Measurements from ENCODE around the gene COX8A. TPM values are rescaled to one million over a fixed set of nuclear protein-coding genes. Genes with fewer than 3 reads are reported as not detected.

The COX8A gene
- total RNA-seq, 1 donor from 2014 or later = 389 TPM

DNA sequence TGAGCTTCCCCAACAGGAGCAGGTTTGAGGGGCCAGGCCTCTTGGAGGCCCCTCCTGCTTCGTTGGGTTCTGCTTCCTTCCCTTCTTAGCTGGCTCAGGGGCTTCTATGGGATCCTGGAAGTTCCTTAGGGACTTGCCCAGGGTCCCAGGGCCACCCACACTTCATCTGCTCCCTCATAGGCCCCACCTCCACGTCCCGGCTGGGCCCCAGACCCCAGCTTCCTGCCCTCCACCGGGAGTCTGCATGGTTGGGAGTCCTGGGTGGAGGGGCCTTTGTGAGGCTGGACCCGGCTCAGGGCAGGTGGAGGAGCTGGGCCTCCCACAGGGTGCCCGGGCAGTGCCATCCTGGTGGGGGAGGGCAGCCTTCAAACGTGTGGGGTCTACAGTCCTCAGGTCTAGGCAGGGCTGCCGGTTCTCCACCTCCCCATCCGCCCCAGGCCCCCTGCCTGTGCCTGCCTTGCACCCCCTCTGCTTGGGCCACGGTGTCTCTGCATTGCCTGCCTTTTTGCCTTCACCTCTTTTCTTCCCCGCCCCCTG is 23.4 kb downstream of the COX8A start:
- Mint-ChIP-seq H3K9me3 (no peaks in the 10 kb centered on the region), H3K4me1 (peaks cover 14% of the 10 kb centered on the region), H3K27ac (ENCODE audit: unreplicated experiment) (peak overlapping the region; percentile 88), H3K4me3 (no peak overlapping the region), H3K36me3 (ENCODE audit: low read depth) (peaks cover 7% of the 10 kb centered on the region), H3K27me3 (ENCODE audit: low read depth) (peaks cover 10% of the 10 kb centered on the region)
- TF ChIP-seq, protein P1, sequence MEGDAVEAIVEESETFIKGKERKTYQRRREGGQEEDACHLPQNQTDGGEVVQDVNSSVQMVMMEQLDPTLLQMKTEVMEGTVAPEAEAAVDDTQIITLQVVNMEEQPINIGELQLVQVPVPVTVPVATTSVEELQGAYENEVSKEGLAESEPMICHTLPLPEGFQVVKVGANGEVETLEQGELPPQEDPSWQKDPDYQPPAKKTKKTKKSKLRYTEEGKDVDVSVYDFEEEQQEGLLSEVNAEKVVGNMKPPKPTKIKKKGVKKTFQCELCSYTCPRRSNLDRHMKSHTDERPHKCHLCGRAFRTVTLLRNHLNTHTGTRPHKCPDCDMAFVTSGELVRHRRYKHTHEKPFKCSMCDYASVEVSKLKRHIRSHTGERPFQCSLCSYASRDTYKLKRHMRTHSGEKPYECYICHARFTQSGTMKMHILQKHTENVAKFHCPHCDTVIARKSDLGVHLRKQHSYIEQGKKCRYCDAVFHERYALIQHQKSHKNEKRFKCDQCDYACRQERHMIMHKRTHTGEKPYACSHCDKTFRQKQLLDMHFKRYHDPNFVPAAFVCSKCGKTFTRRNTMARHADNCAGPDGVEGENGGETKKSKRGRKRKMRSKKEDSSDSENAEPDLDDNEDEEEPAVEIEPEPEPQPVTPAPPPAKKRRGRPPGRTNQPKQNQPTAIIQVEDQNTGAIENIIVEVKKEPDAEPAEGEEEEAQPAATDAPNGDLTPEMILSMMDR (conservative IDR thresholded peaks at IDR 0.05) = no peak
- no peak for DNase-seq (ENCODE audit: low read depth, low spot score)

DNA sequence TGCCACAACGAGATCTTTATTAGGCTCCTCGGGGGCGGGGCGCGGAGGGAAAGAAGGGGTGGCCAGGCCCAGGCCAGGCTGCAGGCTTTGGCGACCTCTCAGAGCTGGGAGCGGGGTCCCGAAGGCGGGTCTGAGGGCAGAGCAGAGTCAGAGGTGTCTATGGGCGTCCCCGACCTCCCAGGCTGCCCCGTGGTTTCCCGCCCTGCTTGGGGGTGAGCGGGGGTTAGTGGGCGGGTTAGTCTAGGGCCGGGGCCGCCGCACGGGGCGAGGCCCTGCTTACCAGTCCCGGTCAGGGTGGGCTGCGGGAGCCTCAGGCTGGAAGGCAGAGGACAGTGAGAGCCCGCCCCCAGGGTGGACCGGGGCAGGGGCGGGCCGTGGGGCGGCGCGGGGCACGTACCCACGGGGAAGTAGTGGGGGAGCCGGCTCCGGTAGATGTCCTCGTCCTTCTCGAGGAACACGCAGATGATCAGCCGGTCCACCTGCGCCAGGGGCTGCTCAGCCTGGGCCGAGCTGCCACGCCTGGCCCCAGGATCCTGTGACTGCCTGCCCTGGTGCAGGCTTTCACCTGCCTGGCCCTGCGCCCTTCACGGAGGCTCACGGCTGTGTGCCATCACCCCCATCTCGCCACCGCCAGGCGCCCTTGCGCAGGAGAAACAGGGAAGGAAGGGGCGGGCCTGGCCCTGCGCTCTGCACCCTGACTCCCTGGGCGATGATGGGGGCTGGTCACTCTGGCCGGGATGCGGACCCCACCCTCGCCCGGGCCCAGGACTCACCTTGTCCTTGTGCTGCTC is 24.3 kb downstream of the COX8A start:
- H3K36me3 Mint-ChIP-seq (ENCODE audit: low read depth) = peaks cover 3% of the 10 kb centered on the region
- H3K27ac Mint-ChIP-seq (ENCODE audit: unreplicated experiment) = peak overlapping the region; percentile 88
- DNase-seq (ENCODE audit: low read depth, low spot score) = peak; percentile 29
- H3K27me3 Mint-ChIP-seq (ENCODE audit: low read depth) = peaks cover 14% of the 10 kb centered on the region
- peak overlapping the region; percentile 57 for H3K4me3 Mint-ChIP-seq
- peaks cover 13% of the 10 kb centered on the region for H3K4me1 Mint-ChIP-seq
- TF ChIP-seq, protein P1 (conservative IDR thresholded peaks at IDR 0.05) = no peak
- H3K9me3 Mint-ChIP-seq = no peaks in the 10 kb centered on the region

DNA sequence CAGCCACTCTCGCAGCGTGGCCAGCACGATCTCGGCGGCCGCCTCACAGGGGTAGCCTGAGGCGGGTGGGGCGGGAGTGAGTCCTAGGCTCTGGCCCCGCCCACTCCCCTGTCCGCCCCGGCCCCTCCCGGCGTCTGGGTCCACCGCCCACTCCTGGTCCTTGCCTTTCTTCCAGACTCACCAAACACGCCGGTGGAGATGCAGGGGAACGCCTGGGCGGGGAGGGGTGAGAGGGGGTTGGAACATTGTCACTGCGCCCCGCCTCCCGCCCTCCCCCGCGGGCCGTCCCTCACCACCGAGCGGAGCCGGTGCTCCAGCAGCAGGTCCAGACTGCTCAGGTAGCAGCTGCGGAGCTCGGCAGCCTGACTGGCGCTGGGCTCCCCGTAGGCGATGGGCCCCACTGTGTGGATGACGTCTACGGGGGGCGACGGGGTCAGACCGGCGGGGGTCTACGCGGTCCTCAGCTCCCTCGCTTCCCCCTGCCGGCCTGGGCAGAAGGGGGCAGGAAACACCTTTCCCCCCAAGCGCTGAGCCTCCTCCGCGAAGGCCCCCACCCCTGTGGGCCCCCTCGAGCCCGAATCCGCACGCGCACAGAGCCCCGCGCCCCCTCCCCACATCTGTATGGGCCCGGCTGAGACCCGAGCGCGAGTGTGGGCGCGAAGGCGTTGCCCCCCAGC is 25.1 kb downstream of the COX8A start:
- no peak overlapping the region for H3K27ac Mint-ChIP-seq (ENCODE audit: unreplicated experiment)
- DNase-seq (ENCODE audit: low read depth, low spot score) = peak; percentile 61
- no peaks in the 10 kb centered on the region for H3K9me3 Mint-ChIP-seq
- H3K27me3 Mint-ChIP-seq (ENCODE audit: low read depth) = peaks cover 20% of the 10 kb centered on the region
- H3K4me1 Mint-ChIP-seq = peaks cover 19% of the 10 kb centered on the region
- TF ChIP-seq, protein P1 (conservative IDR thresholded peaks at IDR 0.05) = no peak
- peaks cover 3% of the 10 kb centered on the region for H3K36me3 Mint-ChIP-seq (ENCODE audit: low read depth)
- no peak overlapping the region for H3K4me3 Mint-ChIP-seq

DNA sequence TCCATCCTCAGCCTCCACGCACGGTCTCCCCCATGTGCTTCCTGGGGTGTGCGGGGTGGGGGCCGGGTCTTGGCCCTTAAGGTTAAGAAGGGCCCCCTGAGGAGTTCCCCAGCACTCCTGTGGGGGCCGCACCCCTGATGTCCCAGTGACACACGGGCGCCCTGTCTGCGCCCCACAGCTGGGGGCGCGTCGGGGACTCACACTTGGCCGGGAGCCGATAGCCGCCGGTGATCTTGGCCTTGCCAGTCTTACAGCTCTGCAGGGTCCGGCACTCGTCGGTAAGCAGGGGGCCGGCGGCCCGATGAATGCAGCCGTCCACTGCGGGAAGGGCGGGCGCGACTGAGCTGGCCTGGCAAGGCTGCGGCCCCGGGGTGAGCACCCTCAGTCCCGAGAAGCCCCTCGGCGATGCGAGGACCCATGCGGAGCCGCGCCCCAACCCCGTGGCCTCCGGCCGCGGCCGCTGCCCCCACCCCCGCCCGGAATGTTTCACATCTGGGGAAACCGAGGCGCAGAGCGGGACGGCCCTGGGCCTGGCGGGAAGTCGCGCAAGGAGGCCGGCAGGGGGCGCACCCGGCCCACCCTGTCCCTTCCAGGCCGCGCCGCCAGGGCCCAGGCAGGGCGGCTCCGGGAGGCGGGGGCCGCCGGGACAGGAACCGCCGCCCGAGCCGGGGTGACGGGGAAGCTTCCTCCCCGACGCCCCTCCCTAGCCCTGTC is 25.8 kb downstream of the COX8A start:
- Mint-ChIP-seq H3K27me3 (ENCODE audit: low read depth) (peaks cover 17% of the 10 kb centered on the region), H3K27ac (ENCODE audit: unreplicated experiment) (no peak overlapping the region), H3K36me3 (ENCODE audit: low read depth) (peaks cover 3% of the 10 kb centered on the region), H3K4me1 (peaks cover 19% of the 10 kb centered on the region), H3K4me3 (peak overlapping the region; percentile 49), H3K9me3 (no peaks in the 10 kb centered on the region)
- TF ChIP-seq, protein P1 (conservative IDR thresholded peaks at IDR 0.05) = peak; percentile 84
- peak; percentile 74 for DNase-seq (ENCODE audit: low read depth, low spot score)

DNA sequence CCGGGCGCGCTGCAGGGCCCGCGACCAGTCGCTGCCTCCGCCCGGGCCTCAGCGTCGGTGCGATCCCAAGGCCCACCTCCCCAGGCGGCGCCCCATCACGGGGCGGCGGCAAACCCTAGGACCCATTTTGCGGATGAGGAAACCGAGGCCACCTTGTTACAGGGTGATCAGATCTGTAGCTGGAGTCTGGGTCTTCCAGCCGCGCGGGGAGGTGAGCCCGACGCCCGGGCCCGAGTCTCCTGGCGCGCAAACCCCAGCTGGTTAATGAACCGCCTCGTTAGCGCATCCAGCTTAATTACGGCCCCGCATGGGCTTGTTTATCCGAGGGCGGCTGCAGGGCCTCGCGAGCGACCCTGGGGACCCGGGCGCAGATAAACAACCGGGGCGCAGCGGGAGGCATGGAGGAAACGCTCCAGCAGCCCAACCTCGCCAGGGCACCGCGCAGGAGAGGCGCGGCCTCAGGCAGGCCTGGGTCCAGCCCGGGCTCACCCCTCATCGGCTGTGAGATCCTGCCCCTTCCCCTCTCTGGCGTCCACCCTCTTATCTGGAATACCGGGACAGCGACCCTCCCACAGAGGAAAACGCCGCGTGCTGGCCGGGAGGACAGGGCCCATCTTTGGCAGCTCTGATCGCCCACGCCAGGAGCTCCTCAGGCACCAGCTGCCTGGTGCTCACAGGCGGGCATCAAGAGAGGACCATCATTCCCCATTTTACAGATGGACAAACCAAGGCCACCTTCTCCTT is 26.5 kb downstream of the COX8A start:
- Mint-ChIP-seq H3K27me3 (ENCODE audit: low read depth) (peaks cover 17% of the 10 kb centered on the region), H3K4me1 (peaks cover 19% of the 10 kb centered on the region), H3K9me3 (no peaks in the 10 kb centered on the region), H3K4me3 (peak overlapping the region; percentile 49), H3K27ac (ENCODE audit: unreplicated experiment) (no peak overlapping the region), H3K36me3 (ENCODE audit: low read depth) (peaks cover 3% of the 10 kb centered on the region)
- DNase-seq (ENCODE audit: low read depth, low spot score) = no peak
- TF ChIP-seq, protein P1 (conservative IDR thresholded peaks at IDR 0.05) = peak; percentile 4
